Right lobe of liver (tissue), 6 donors: Measurements from ENCODE around the gene IGLL1. TPM values are rescaled to one million over a fixed set of nuclear protein-coding genes. Genes with fewer than 3 reads are reported as not detected.
A peak's percentile ranks its signal among the peaks of the same experiment; 100 is the strongest.
"Not testable (repeated sequence)": the region's sequence is repeated elsewhere in the genome, so short reads cannot be mapped to it uniquely, and the experiment has no call there.

Source experiments
- ATAC-seq, 4 donors: fragments of 200-7000 bp; cut with Tn5 transposase; one replicate each; pipeline ENCODE4 v1.9.1; 2020; ENCODE audit warnings: mild to moderate bottlenecking in 4 of 4, moderate library complexity in 4 of 4
- DNase-seq, 3 donors: peaks; one replicate each; pipeline ENCODE4 v3.0.0-alpha.2; 2020
- H3K27ac ChIP-seq, 3 donors: fragments of 200-600 bp; one replicate each; pipeline ENCODE4 v1.8.0; 2022
- H3K27me3 ChIP-seq, 2 donors: fragments of 200-600 bp; one replicate each; pipeline ENCODE4 v1.8.0; 2022
- H3K36me3 ChIP-seq, 4 donors: fragments of 200-600 bp; sonication (generic) in 1 of 4; one replicate each; pipeline versions ENCODE4 v1.5.1 to v1.8.0; 2017 to 2022; ENCODE audit warnings: control low read depth in 1 of 4
- H3K4me1 ChIP-seq, 4 donors: fragments of 200-600 bp; sonication (generic) in 1 of 4; one replicate each; pipeline versions ENCODE4 v1.5.1 to v1.8.0; 2017 to 2022; ENCODE audit warnings: control low read depth in 1 of 4
- H3K4me3 ChIP-seq, 3 donors: fragments of 200-600 bp; one replicate each; pipeline ENCODE4 v1.8.0; 2022
- H3K9me3 ChIP-seq, 4 donors: fragments of 200-600 bp; sonication (generic) in 1 of 4; one replicate each; pipeline versions ENCODE4 v1.5.1 to v1.8.0; 2017 to 2022; ENCODE audit warnings: control low read depth in 1 of 4
- POLR2A ChIP-seq: fragments of 450-650 bp; IDR thresholded peaks from one replicate; pipeline ENCODE4 v1.6.1; 2017; ENCODE audit warnings: antibody characterized with exemption, mild to moderate bottlenecking
- WGBS: methylation state at CpG from one replicate; pipeline ENCODE4 v1.1.6; 2018; ENCODE audit warnings: low coverage, low lambda C conversion rate; ENCODE audit not compliant: insufficient coverage; ENCODE audit errors: missing lambda C conversion rate; 5-methylcytosine and 5-hydroxymethylcytosine counted together
- intact Hi-C, 2 donors: fragments of 100-400 bp; cut with DNase I; formaldehyde crosslinking; loops; one replicate each; pipeline versions ENCODE4 v1.11.2 to v1.14.1; 2022
- total RNA-seq, 6 experiments: library from RNA; depleted of rRNA in 2 of 6; stranded (reverse); fragments of >200 nt in 2 of 6; fragmentation: NEBNext Ultra II Directional in 3 of 6; extraction: Animal tissue kit (Norgen Biotek cat#: 25700) in 3 of 6; gene quantifications; one replicate each; pipeline versions ENCODE4 v1.1.0 to v1.2.4, GENCODE V29; 2016 to 2023
- TF ChIP-seq, protein P1 (sequence below), 4 donors: fragments of 200-600 bp in 3 of 4; fragments of 450-650 bp in 1 of 4; IDR thresholded peaks; one replicate each; pipeline versions ENCODE4 v1.5.1 to v1.8.0; 2016 to 2022; ENCODE audit warnings: antibody characterized with exemption in 4 of 4, mild to moderate bottlenecking in 2 of 4
- donor health status: DM: no; HTN: yes; CAD: no.
- donor health status: DM: no; HTN: no; CAD: no.
- donor health status: DM: no; HTN: no; CAD: no.
- donor health status: DM: no; HTN: yes; CAD: no.
- donor health status: DM: no; HTN: yes; CAD: no.

The IGLL1 gene
- total RNA-seq, 6 experiments from 2014 or later = not detected

DNA sequence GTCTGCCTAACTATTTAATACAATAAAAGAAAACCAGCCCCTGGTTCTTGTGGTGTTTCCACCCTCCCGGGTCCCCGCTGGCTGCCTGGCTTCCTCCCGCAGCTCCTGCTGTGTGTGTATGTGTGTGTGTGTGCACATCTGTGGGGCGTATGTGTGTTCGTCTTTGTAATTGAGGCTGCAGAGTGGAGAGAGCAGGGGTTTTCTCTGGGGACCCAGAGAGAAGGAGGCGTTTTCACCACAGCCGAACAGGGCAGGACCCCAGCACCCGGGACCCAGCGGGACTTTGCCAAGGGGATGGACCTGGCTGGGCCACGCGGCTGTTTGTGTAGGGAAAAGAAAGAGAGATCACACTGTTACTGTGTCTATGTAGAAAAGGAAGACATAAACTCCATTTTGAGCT, 42.7 kb downstream of the IGLL1 start:
- H3K27ac ChIP-seq = no peak overlapping the region
- DNase-seq (peak in 2 of 3 donors; percentile 22 to 27), ATAC-seq (no peak)
- 60% methylated on average over 11 of the region's 11 CpGs for WGBS
- no peaks in the 10 kb centered on the region for H3K27me3 ChIP-seq
- no peaks in the 10 kb centered on the region for H3K4me1 ChIP-seq
- no peak overlapping the region for H3K4me3 ChIP-seq
- no peaks in the 10 kb centered on the region for H3K9me3 ChIP-seq
- intact Hi-C loops = loop anchor here in 1 of 2 donors (10.0 kb wide), 1 partner anchor 123 kb away; no protein-coding TSS in a partner anchor
- no peak for TF ChIP-seq POLR2A
- TF ChIP-seq, protein P1, sequence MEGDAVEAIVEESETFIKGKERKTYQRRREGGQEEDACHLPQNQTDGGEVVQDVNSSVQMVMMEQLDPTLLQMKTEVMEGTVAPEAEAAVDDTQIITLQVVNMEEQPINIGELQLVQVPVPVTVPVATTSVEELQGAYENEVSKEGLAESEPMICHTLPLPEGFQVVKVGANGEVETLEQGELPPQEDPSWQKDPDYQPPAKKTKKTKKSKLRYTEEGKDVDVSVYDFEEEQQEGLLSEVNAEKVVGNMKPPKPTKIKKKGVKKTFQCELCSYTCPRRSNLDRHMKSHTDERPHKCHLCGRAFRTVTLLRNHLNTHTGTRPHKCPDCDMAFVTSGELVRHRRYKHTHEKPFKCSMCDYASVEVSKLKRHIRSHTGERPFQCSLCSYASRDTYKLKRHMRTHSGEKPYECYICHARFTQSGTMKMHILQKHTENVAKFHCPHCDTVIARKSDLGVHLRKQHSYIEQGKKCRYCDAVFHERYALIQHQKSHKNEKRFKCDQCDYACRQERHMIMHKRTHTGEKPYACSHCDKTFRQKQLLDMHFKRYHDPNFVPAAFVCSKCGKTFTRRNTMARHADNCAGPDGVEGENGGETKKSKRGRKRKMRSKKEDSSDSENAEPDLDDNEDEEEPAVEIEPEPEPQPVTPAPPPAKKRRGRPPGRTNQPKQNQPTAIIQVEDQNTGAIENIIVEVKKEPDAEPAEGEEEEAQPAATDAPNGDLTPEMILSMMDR (IDR thresholded peaks at IDR 0.05) = no peak
- no peaks in the 10 kb centered on the region for H3K36me3 ChIP-seq

DNA sequence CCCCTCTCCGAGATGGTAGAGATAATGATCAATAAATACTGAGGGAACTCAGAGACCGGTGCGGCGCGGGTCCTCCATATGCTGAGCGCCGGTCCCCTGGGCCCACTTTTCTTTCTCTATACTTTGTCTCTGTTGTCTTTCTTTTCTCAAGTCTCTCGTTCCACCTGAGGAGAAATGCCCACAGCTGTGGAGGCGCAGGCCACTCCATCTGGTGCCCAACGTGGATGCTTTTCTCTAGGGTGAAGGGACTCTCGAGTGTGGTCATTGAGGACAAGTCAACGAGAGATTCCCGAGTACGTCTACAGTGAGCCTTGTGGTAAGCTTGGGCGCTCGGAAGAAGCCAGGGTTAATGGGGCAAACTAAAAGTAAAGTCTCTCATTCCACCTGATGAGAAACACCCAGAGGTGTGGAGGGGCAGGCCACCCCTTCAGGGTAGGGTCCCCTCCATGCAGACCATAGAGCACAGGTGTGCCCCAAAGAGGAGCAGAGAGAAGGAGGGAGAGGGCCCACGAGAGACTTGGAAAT, 43.2 kb downstream of the IGLL1 start:
- no peak for ATAC-seq
- 79% methylated on average over 17 of the region's 17 CpGs for WGBS

GRCh38 chr22:23535790-23536661, 44.1 kb downstream of the IGLL1 start:
- DNase-seq = peak in 2 of 3 donors; percentile 13 to 18
- H3K4me3 ChIP-seq, H3K4me1 ChIP-seq, H3K27ac ChIP-seq, H3K9me3 ChIP-seq, ATAC-seq, H3K27me3 ChIP-seq, H3K36me3 ChIP-seq: not testable (repeated sequence)
- 40% methylated on average over 2 of the region's 5 CpGs for WGBS
- intact Hi-C loops = loop anchor here in 1 of 2 donors (10.0 kb wide), 1 partner anchor 121 kb away; no protein-coding TSS in a partner anchor

More for the DNA sequence above, 43.2 kb downstream of the IGLL1 start:
- Histone ChIP-seq H3K4me1 (no peaks in the 10 kb centered on the region), H3K36me3 (no peaks in the 10 kb centered on the region), H3K4me3 (no peak overlapping the region), H3K9me3 (no peaks in the 10 kb centered on the region), H3K27ac (no peak overlapping the region), H3K27me3 (no peaks in the 10 kb centered on the region)
- peak in 2 of 3 donors; percentile 24 to 38 for DNase-seq
- TF ChIP-seq, protein P1 (IDR thresholded peaks at IDR 0.05) = no peak
- TF ChIP-seq POLR2A = no peak
- intact Hi-C loops = loop anchor here in 1 of 2 donors (10.0 kb wide), 1 partner anchor 122 kb away; no protein-coding TSS in a partner anchor

GRCh38 chr22:23534851-23535717, 45.0 kb downstream of the IGLL1 start:
- Histone ChIP-seq H3K27me3 (no peaks in the 10 kb centered on the region), H3K27ac (no peak overlapping the region), H3K4me3 (no peak overlapping the region), H3K9me3 (no peaks in the 10 kb centered on the region), H3K4me1 (no peaks in the 10 kb centered on the region), H3K36me3 (no peaks in the 10 kb centered on the region)
- WGBS = 88% methylated on average over 4 of the region's 29 CpGs
- intact Hi-C loops = loop anchor here in 1 of 2 donors (10.0 kb wide), 1 partner anchor 120 kb away; no protein-coding TSS in a partner anchor
- DNase-seq (peak in 2 of 3 donors; percentile 38 to 42), ATAC-seq (no peak)
- TF ChIP-seq, protein P1 (IDR thresholded peaks at IDR 0.05) = no peak
- no peak for TF ChIP-seq POLR2A
